DOHH2 (cell line): ENCODE results near the gene DNAJC4.
A peak's percentile ranks its signal among the peaks of the same experiment; 100 is the strongest.

Experiments used
- H3F3A ChIP-seq: fragments of 200-600 bp; sonication (generic), shearing (Covaris generic); 2 replicates; pipeline ENCODE4 v1.6.0; 2016; ENCODE audit warnings: antibody characterized with exemption, mild to moderate bottlenecking; ENCODE audit not compliant: control insufficient read depth, insufficient read depth
- H3K27ac ChIP-seq: fragments of 200-600 bp; sonication (generic); 2 replicates; pipeline ENCODE4 v1.5.1; 2014; ENCODE audit warnings: low read depth, mild to moderate bottlenecking, low read length, moderate library complexity
- H3K27me3 ChIP-seq: fragments of 200-600 bp; sonication (generic); 2 replicates; pipeline ENCODE4 v1.6.1; 2014; ENCODE audit warnings: mild to moderate bottlenecking, low read length, mixed read lengths; ENCODE audit not compliant: control insufficient read depth
- H3K36me3 ChIP-seq: fragments of 200-600 bp; sonication (generic); 2 replicates; pipeline ENCODE4 v1.6.1; 2014; ENCODE audit warnings: mild to moderate bottlenecking, low read length, moderate library complexity, mixed read lengths; ENCODE audit not compliant: control insufficient read depth
- H3K4me1 ChIP-seq: fragments of 200-600 bp; sonication (generic); 2 replicates; pipeline ENCODE4 v1.6.1; 2014; ENCODE audit warnings: mild to moderate bottlenecking, low read length, mixed read lengths; ENCODE audit not compliant: control insufficient read depth
- H3K4me2 ChIP-seq: fragments of 200-600 bp; sonication (generic); 2 replicates; pipeline ENCODE4 v1.6.0; 2014; ENCODE audit warnings: mild to moderate bottlenecking, low read length, moderate library complexity
- H3K4me3 ChIP-seq: fragments of 200-600 bp; sonication (generic); 2 replicates; pipeline ENCODE4 v1.5.1; 2014; ENCODE audit warnings: mild to moderate bottlenecking, low read length, mixed read lengths
- H3K79me2 ChIP-seq: fragments of 200-600 bp; sonication (generic); 2 replicates; pipeline ENCODE4 v1.6.1; 2014; ENCODE audit warnings: mild to moderate bottlenecking, low read length, mixed read lengths; ENCODE audit not compliant: control insufficient read depth
- H3K9me2 ChIP-seq: fragments of 200-600 bp; sonication (generic); replicated peaks from 2 replicates; pipeline ENCODE4 v1.6.1; 2014; ENCODE audit warnings: mild to moderate bottlenecking, low read length, mixed read lengths; ENCODE audit not compliant: control insufficient read depth
- H3K9me3 ChIP-seq: fragments of 200-600 bp; sonication (generic); 2 replicates; pipeline ENCODE4 v1.6.1; 2014; ENCODE audit warnings: antibody characterized with exemption, low read length, mixed read lengths; ENCODE audit not compliant: control insufficient read depth, insufficient read depth
- H4K20me1 ChIP-seq: fragments of 200-600 bp; sonication (generic); 2 replicates; pipeline ENCODE4 v1.6.0; 2014; ENCODE audit warnings: low read depth, mild to moderate bottlenecking, antibody characterized with exemption, low read length, moderate library complexity; ENCODE audit not compliant: control insufficient read depth, insufficient read depth
- EZH2phosphoT487 ChIP-seq: fragments of 200-600 bp; sonication (generic); IDR thresholded peaks from 2 replicates; pipeline ENCODE4 v1.6.1; 2017; ENCODE audit warnings: borderline replicate concordance, mild to moderate bottlenecking, antibody characterized with exemption, low read length, moderate library complexity, mixed read lengths
- TF ChIP-seq, protein P1 (sequence below): fragments of 200-600 bp; sonication (generic); IDR thresholded peaks from one replicate; pipeline ENCODE4 v1.5.1; 2014; ENCODE audit warnings: antibody characterized with exemption, mild to moderate bottlenecking, low read depth, low read length; ENCODE audit not compliant: poor library complexity, severe bottlenecking

Gene DNAJC4

DNA sequence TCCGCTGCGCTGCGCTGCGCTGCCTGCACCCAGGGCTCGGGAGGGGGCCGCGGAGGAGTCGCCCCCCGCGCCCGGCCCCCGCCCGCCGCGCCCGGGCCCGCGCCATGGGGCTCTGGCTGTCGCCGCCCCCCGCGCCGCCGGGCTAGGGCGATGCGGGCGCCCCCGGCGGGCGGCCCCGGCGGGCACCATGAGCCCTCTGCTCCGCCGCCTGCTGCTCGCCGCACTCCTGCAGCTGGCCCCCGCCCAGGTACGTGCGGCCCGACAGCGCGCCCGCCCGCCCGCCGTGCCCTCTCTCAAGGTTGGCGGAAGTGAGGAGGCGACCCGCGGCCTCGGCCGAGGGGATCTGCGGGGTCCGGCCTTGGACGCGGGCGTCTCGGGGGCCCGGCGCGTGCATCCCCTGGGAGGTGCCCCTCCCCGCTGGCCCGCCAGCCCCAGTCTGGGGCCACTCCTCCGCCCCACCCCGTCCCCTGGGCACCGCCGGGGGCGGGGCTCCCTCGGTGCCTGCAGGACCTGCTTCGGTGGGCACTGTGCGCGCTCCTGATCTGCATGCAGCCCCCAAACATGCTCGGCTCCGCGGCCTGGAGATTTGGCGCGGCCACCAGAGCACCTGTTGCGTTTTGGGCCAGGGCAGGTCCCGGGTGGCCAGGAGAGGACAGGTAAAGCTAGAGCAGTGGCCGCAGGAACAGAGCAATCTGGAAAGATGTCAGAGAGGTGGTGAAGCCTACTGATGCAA lies 4.5 kb downstream of the DNAJC4 start:
- H3K9me2 ChIP-seq, result no peaks in the 10 kb centered on the region
- no peaks in the 10 kb centered on the region; the same call in 1 of the 2 replicates for H4K20me1 ChIP-seq
- peaks cover 78% of the 10 kb centered on the region for H3K4me1 ChIP-seq
- no peaks in the 10 kb centered on the region for H3K9me3 ChIP-seq
- peak overlapping the region; percentile 44 for H3K27ac ChIP-seq
- H3K4me2 ChIP-seq, result peak overlapping the region; percentile 98
- H3K36me3 ChIP-seq, result peaks cover 35% of the 10 kb centered on the region
- H3K27me3 ChIP-seq, result no peaks in the 10 kb centered on the region
- H3K79me2 ChIP-seq, result peaks cover 27% of the 10 kb centered on the region
- H3F3A ChIP-seq, result peaks cover 36% of the 10 kb centered on the region
- no peak for TF ChIP-seq EZH2phosphoT487
- TF ChIP-seq, protein P1, sequence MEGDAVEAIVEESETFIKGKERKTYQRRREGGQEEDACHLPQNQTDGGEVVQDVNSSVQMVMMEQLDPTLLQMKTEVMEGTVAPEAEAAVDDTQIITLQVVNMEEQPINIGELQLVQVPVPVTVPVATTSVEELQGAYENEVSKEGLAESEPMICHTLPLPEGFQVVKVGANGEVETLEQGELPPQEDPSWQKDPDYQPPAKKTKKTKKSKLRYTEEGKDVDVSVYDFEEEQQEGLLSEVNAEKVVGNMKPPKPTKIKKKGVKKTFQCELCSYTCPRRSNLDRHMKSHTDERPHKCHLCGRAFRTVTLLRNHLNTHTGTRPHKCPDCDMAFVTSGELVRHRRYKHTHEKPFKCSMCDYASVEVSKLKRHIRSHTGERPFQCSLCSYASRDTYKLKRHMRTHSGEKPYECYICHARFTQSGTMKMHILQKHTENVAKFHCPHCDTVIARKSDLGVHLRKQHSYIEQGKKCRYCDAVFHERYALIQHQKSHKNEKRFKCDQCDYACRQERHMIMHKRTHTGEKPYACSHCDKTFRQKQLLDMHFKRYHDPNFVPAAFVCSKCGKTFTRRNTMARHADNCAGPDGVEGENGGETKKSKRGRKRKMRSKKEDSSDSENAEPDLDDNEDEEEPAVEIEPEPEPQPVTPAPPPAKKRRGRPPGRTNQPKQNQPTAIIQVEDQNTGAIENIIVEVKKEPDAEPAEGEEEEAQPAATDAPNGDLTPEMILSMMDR, result no peak
- H3K4me3 ChIP-seq, result peak overlapping the region; percentile 90

DNA sequence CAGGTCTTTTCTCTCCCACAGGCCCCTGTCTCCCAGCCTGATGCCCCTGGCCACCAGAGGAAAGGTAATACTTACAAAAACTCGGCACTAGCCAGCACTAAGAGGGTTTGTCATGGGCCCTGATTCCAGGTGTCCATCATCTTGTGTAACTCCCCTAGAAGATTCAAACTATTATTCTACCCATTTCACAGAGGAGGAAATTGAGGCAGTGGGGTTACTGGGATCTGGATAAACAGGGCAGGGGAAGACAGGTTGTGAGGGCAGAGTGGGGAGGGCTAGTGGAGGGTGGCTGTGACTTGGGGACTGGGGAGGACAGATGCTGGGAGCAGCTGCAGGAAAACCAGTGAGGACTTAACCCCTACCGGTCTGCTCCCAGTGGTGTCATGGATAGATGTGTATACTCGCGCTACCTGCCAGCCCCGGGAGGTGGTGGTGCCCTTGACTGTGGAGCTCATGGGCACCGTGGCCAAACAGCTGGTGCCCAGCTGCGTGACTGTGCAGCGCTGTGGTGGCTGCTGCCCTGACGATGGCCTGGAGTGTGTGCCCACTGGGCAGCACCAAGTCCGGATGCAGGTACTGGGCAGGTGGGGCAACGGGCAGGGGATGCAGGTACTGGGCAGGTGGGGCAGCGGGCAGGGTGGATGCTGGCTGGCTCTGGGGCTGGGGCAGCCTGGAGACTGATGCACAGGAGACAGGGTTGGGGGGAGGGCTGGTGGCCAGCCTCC lies 5.3 kb downstream of the DNAJC4 start:
- TF ChIP-seq, protein P1, result no peak
- TF ChIP-seq EZH2phosphoT487, result no peak
- Histone ChIP-seq H3K79me2 (peaks cover 29% of the 10 kb centered on the region), H3F3A (peaks cover 42% of the 10 kb centered on the region), H3K9me2 (no peaks in the 10 kb centered on the region), H3K9me3 (no peaks in the 10 kb centered on the region), H3K4me2 (peak overlapping the region; percentile 98), H3K27ac (peak overlapping the region; percentile 44), H4K20me1 (no peaks in the 10 kb centered on the region; the same call in 1 of the 2 replicates), H3K36me3 (peaks cover 40% of the 10 kb centered on the region), H3K4me3 (peak overlapping the region; percentile 90), H3K4me1 (peaks cover 82% of the 10 kb centered on the region), H3K27me3 (no peaks in the 10 kb centered on the region)

DNA sequence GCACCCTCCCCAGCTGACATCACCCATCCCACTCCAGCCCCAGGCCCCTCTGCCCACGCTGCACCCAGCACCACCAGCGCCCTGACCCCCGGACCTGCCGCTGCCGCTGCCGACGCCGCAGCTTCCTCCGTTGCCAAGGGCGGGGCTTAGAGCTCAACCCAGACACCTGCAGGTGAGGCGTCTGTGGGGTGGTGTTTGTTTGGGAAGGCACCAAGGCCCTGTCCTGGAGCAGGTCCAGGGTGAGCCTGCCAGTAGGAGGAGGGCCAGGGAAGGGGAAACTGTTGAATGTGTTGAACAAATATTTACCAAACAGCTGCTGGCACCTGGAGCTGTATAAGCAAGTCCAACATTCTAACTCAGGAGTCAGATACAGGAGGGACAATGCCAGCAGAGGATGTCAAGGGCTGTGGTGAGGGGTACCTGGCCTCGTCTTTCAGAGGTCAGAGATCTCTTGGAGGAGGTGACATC lies 7.2 kb downstream of the DNAJC4 start:
- peak overlapping the region; percentile 92 for H3K4me2 ChIP-seq
- H3K27ac ChIP-seq, result peak overlapping the region; percentile 97
- H3K9me2 ChIP-seq, result no peaks in the 10 kb centered on the region
- H3K79me2 ChIP-seq, result peaks cover 28% of the 10 kb centered on the region
- peaks cover 68% of the 10 kb centered on the region for H3K4me1 ChIP-seq
- TF ChIP-seq EZH2phosphoT487, result no peak
- TF ChIP-seq, protein P1, result no peak
- H3F3A ChIP-seq, result peaks cover 39% of the 10 kb centered on the region
- peaks cover 48% of the 10 kb centered on the region for H3K36me3 ChIP-seq
- H3K9me3 ChIP-seq, result no peaks in the 10 kb centered on the region
- H3K4me3 ChIP-seq, result peak overlapping the region; percentile 99
- no peaks in the 10 kb centered on the region for H3K27me3 ChIP-seq
- H4K20me1 ChIP-seq, result no peaks in the 10 kb centered on the region; the same call in 1 of the 2 replicates
